ENCODE measurements around the gene BSND.

DNA sequence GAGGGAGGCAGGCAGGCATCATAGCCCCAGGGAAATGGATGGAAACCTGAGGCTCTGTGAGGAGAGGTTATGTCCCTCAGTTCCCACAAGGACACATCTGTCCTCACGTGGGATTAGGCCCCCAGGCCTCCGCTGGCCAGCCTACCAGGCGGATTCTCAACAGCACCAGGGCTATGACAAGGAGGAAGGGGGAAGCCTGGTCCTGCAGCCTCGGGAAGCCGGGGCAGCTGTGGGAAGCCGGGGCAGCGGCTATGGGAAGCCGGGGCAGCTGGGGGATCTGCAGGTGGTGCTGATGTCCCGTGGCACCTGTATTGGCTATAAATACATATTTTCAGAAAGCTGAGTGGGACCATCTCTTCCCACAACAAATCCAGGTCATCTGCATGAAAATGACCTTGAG is 19.7 kb downstream of the BSND start:
- TF ChIP-seq EZH2 (IDR thresholded peaks at IDR 0.05; ENCODE audit: insufficient read depth, poor library complexity, severe bottlenecking) (no peak), EZH2phosphoT487 (IDR thresholded peaks at IDR 0.05; ENCODE audit: insufficient read depth, low read depth) (no peak)

All from GM23248 (cell line).